Mesenchymal stem cell (in vitro differentiated cells and primary cell): ENCODE results near the gene CYP4B1.

Source experiments
- DNase-seq: peaks from one replicate; pipeline ENCODE4 v3.0.0-alpha.2; 2013
- H2AFZ ChIP-seq: one replicate; pipeline ENCODE4 v1.6.1; 2013; ENCODE audit warnings: low read depth, mild to moderate bottlenecking, control low read depth, inconsistent platforms, low read length, moderate library complexity
- H2AK5ac ChIP-seq: 2 replicates; pipeline ENCODE4 v1.6.1; 2013; ENCODE audit warnings: low read length, moderate library complexity, mild to moderate bottlenecking, inconsistent platforms; ENCODE audit not compliant: severe bottlenecking
- H2BK120ac ChIP-seq: one replicate; pipeline ENCODE4 v1.6.1; 2013; ENCODE audit warnings: low read depth, mild to moderate bottlenecking, inconsistent platforms, low read length, moderate library complexity
- H2BK12ac ChIP-seq, 2 experiments: one replicate each; pipeline ENCODE4 v1.6.1; 2013; ENCODE audit warnings: inconsistent platforms in 2 of 2, low read length in 2 of 2, mild to moderate bottlenecking in 2 of 2, moderate library complexity in 2 of 2, control low read depth in 1 of 2
- H2BK15ac ChIP-seq: one replicate; pipeline ENCODE4 v1.6.1; 2013; ENCODE audit warnings: mild to moderate bottlenecking, low read depth, inconsistent platforms; ENCODE audit not compliant: poor library complexity, severe bottlenecking
- H2BK5ac ChIP-seq: 2 replicates; pipeline ENCODE4 v1.6.1; 2013; ENCODE audit warnings: low read depth, mild to moderate bottlenecking, low read length, control low read depth, inconsistent platforms; ENCODE audit not compliant: poor library complexity, severe bottlenecking
- H3K14ac ChIP-seq, 2 experiments: one replicate each; pipeline ENCODE4 v1.6.1; 2013; ENCODE audit warnings: inconsistent platforms in 2 of 2, low read length in 2 of 2, control low read depth in 1 of 2, mild to moderate bottlenecking in 1 of 2, moderate library complexity in 1 of 2
- H3K18ac ChIP-seq, 2 experiments: one replicate each; pipeline ENCODE4 v1.6.1; 2013; ENCODE audit warnings: inconsistent platforms in 2 of 2, low read length in 2 of 2, control low read depth in 1 of 2, low read depth in 1 of 2, mild to moderate bottlenecking in 1 of 2
- H3K23ac ChIP-seq, 2 experiments: one replicate each; pipeline ENCODE4 v1.6.1; 2013; ENCODE audit warnings: inconsistent platforms in 2 of 2, low read length in 2 of 2, mild to moderate bottlenecking in 2 of 2, moderate library complexity in 2 of 2, control low read depth in 1 of 2
- H3K27ac ChIP-seq: 2 replicates; pipeline ENCODE4 v1.5.1; 2013; ENCODE audit warnings: mild to moderate bottlenecking, moderate library complexity, low read length, control low read depth, inconsistent platforms; ENCODE audit not compliant: poor library complexity, severe bottlenecking
- H3K27me3 ChIP-seq, 2 experiments: 2 replicates each; pipeline versions ENCODE4 v1.6.1 to v1.7.0; 2013; ENCODE audit warnings: low read length in 2 of 2, mild to moderate bottlenecking in 2 of 2, moderate library complexity in 2 of 2, control low read depth in 1 of 2, inconsistent platforms in 1 of 2; ENCODE audit not compliant: control insufficient read depth in 1 of 2, insufficient read depth in 1 of 2
- H3K36me3 ChIP-seq, 2 experiments: 2 replicates each; pipeline versions ENCODE4 v1.6.1 to v1.7.0; 2013; ENCODE audit warnings: low read length in 2 of 2, control low read depth in 1 of 2, inconsistent platforms in 1 of 2, low read depth in 1 of 2, mild to moderate bottlenecking in 1 of 2; ENCODE audit not compliant: insufficient read depth in 2 of 2, control insufficient read depth in 1 of 2
- H3K4ac ChIP-seq, 2 experiments: one replicate each; pipeline ENCODE4 v1.6.1; 2013; ENCODE audit warnings: inconsistent platforms in 2 of 2, low read length in 2 of 2, mild to moderate bottlenecking in 2 of 2, moderate library complexity in 2 of 2, control low read depth in 1 of 2, low read depth in 1 of 2
- H3K4me1 ChIP-seq: 2 replicates; pipeline ENCODE4 v1.6.1; 2013; ENCODE audit warnings: low read depth, low read length, control low read depth; ENCODE audit not compliant: control insufficient read depth, insufficient read depth
- H3K4me2 ChIP-seq: 2 replicates; pipeline ENCODE4 v1.6.1; 2013; ENCODE audit warnings: low read length, mild to moderate bottlenecking, inconsistent platforms; ENCODE audit not compliant: poor library complexity, severe bottlenecking
- H3K4me3 ChIP-seq, 2 experiments: 2 replicates each; pipeline versions ENCODE4 v1.5.1 to v1.7.0; 2013; ENCODE audit warnings: low read length in 2 of 2, mild to moderate bottlenecking in 2 of 2, control low read depth in 1 of 2, low read depth in 1 of 2; ENCODE audit not compliant: insufficient read depth in 1 of 2
- H3K79me1 ChIP-seq: replicated peaks from 2 replicates; pipeline ENCODE4 v1.6.1; 2013; ENCODE audit warnings: mild to moderate bottlenecking, control low read depth, low read length, inconsistent platforms; ENCODE audit not compliant: poor library complexity, severe bottlenecking
- H3K9ac ChIP-seq: 2 replicates; pipeline ENCODE4 v1.7.0; 2013; ENCODE audit warnings: mild to moderate bottlenecking, low read length, moderate library complexity
- H3K9me3 ChIP-seq: 2 replicates; pipeline ENCODE4 v1.7.0; 2013; ENCODE audit warnings: mild to moderate bottlenecking, low read length; ENCODE audit not compliant: control insufficient read depth
- H4K8ac ChIP-seq: one replicate; pipeline ENCODE4 v1.6.1; 2013; ENCODE audit warnings: inconsistent platforms, mild to moderate bottlenecking, low read length, moderate library complexity
- H4K91ac ChIP-seq: one replicate; pipeline ENCODE4 v1.6.1; 2013; ENCODE audit warnings: mild to moderate bottlenecking, low read length, inconsistent platforms
- whole genome bisulfite sequencing: methylation state at CpG from one replicate; pipeline ENCODE4 v1.1.7; 2013; ENCODE audit warnings: mixed read lengths; 5-methylcytosine and 5-hydroxymethylcytosine counted together

The CYP4B1 gene

DNA sequence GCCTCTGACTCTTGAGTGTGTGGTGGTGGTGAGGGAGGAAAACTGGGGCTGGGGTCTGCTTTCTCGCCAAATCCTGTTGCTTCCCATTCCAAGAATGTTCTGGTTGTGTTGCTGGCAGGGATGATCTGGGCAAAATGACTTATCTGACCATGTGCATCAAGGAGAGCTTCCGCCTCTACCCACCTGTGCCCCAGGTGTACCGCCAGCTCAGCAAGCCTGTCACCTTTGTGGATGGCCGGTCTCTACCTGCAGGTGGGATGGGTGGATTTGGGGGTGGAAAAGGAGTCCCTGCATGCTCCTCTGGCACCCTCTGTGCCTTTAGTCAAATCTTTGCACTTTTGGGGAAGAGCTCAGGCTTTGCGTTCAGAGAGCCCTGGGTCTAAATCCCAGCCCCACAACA lies 18.1 kb downstream of the CYP4B1 start:
- WGBS: 71% methylated on average over 4 of the region's 5 CpGs
- no peaks in the 10 kb centered on the region for H3K9me3 ChIP-seq
- no peak overlapping the region for H2BK120ac ChIP-seq
- no peaks in the 10 kb centered on the region for H3K27me3 ChIP-seq
- no peak overlapping the region for H2BK12ac ChIP-seq
- no peak overlapping the region for H3K9ac ChIP-seq
- no peak overlapping the region for H3K4me2 ChIP-seq
- H3K79me1 ChIP-seq: no peaks in the 10 kb centered on the region
- no peak overlapping the region for H3K14ac ChIP-seq
- no peaks in the 10 kb centered on the region for H3K36me3 ChIP-seq
- no peak overlapping the region for H3K4me3 ChIP-seq
- no peak overlapping the region for H4K91ac ChIP-seq
- H3K4ac ChIP-seq: no peak overlapping the region
- no peaks in the 10 kb centered on the region for H3K4me1 ChIP-seq
- DNase-seq: no peak
- no peak overlapping the region for H2BK5ac ChIP-seq
- no peak overlapping the region for H2AK5ac ChIP-seq
- no peak overlapping the region for H4K8ac ChIP-seq
- no peak overlapping the region for H2AFZ ChIP-seq
- no peak overlapping the region for H3K27ac ChIP-seq
- no peak overlapping the region for H3K18ac ChIP-seq
- H2BK15ac ChIP-seq: no peak overlapping the region
- no peak overlapping the region for H3K23ac ChIP-seq

DNA sequence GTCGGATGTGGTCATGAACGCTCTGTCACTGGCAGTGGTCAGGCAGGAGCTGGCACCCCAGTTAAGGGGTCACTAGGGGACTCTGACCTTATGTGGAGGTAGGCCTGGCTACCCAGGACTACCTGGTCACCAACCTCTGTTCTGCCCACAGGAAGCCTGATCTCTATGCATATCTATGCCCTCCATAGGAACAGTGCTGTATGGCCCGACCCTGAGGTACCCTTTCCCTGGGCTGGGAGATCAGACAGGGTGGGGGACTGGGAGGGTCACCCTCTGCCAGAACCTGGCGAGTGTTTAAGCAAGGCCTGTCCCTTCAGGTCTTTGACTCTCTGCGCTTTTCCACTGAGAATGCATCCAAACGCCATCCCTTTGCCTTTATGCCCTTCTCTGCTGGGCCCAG lies 19.0 kb downstream of the CYP4B1 start:
- no peak overlapping the region for H4K91ac ChIP-seq
- no peaks in the 10 kb centered on the region for H3K9me3 ChIP-seq
- H2AK5ac ChIP-seq: no peak overlapping the region
- no peaks in the 10 kb centered on the region for H3K4me1 ChIP-seq
- no peak overlapping the region for H3K4ac ChIP-seq
- H3K14ac ChIP-seq: no peak overlapping the region
- no peak overlapping the region for H3K9ac ChIP-seq
- H2BK15ac ChIP-seq: no peak overlapping the region
- no peaks in the 10 kb centered on the region for H3K36me3 ChIP-seq
- H2BK5ac ChIP-seq: no peak overlapping the region
- no peak overlapping the region for H2BK12ac ChIP-seq
- H3K27me3 ChIP-seq: no peaks in the 10 kb centered on the region
- H3K4me3 ChIP-seq: no peak overlapping the region
- H3K18ac ChIP-seq: no peak overlapping the region
- H3K23ac ChIP-seq: no peak overlapping the region
- no peaks in the 10 kb centered on the region for H3K79me1 ChIP-seq
- H4K8ac ChIP-seq: no peak overlapping the region
- no peak overlapping the region for H2BK120ac ChIP-seq
- H3K4me2 ChIP-seq: no peak overlapping the region
- DNase-seq: no peak
- no peak overlapping the region for H2AFZ ChIP-seq
- H3K27ac ChIP-seq: no peak overlapping the region
- WGBS: 78% methylated on average over 6 of the region's 6 CpGs

- H3K9ac ChIP-seq: no peak overlapping the region
- no peaks in the 10 kb centered on the region for H3K36me3 ChIP-seq
- DNase-seq: no peak
- no peak overlapping the region for H2AFZ ChIP-seq
- H3K23ac ChIP-seq: no peak overlapping the region
- no peak overlapping the region for H4K91ac ChIP-seq
- H3K18ac ChIP-seq: no peak overlapping the region
- H3K27me3 ChIP-seq: no peaks in the 10 kb centered on the region
- H3K79me1 ChIP-seq: no peaks in the 10 kb centered on the region
- H2AK5ac ChIP-seq: no peak overlapping the region
- H2BK15ac ChIP-seq: no peak overlapping the region
- H3K4me2 ChIP-seq: no peak overlapping the region
- H3K27ac ChIP-seq: no peak overlapping the region
- no peaks in the 10 kb centered on the region for H3K4me1 ChIP-seq
- H3K9me3 ChIP-seq: no peaks in the 10 kb centered on the region
- no peak overlapping the region for H3K4ac ChIP-seq
- H2BK5ac ChIP-seq: no peak overlapping the region
- no peak overlapping the region for H4K8ac ChIP-seq
- no peak overlapping the region for H3K14ac ChIP-seq
- no peak overlapping the region for H2BK12ac ChIP-seq
- H2BK120ac ChIP-seq: no peak overlapping the region
- no peak overlapping the region for H3K4me3 ChIP-seq
- WGBS: 71% methylated on average over 4 of the region's 5 CpGs
Observed at GRCh38 chr1:46818591-46818990, 19.7 kb downstream of the CYP4B1 start.

- no peak for DNase-seq
- Histone ChIP-seq H2AK5ac (no peak overlapping the region), H3K36me3 (no peaks in the 10 kb centered on the region), H3K23ac (no peak overlapping the region), H3K9me3 (no peaks in the 10 kb centered on the region), H3K27me3 (no peaks in the 10 kb centered on the region), H3K4me2 (no peak overlapping the region), H2BK120ac (no peak overlapping the region), H3K14ac (no peak overlapping the region), H3K18ac (no peak overlapping the region), H2BK12ac (no peak overlapping the region), H3K9ac (no peak overlapping the region), H4K8ac (no peak overlapping the region), H2BK15ac (no peak overlapping the region), H4K91ac (no peak overlapping the region), H3K4ac (no peak overlapping the region), H3K27ac (no peak overlapping the region), H2AFZ (no peak overlapping the region), H3K4me3 (no peak overlapping the region), H3K4me1 (no peaks in the 10 kb centered on the region), H2BK5ac (no peak overlapping the region), H3K79me1 (no peaks in the 10 kb centered on the region)
- WGBS: no CpG with 5 or more reads among the region's 1 CpG
Observed at GRCh38 chr1:46819335-46819734, 20.5 kb downstream of the CYP4B1 start.
